Smooth muscle cell of trachea (primary cell): Measurements from ENCODE around the gene SSX2B. TPM values are rescaled to one million over a fixed set of nuclear protein-coding genes. Genes with fewer than 3 reads are reported as not detected.

ENCODE experiments used
- total RNA-seq: library from RNA; depleted of rRNA; stranded (reverse); fragments of >200 nt; gene quantifications from 2 replicates; pipeline ENCODE4 v1.2.1, GENCODE V29; 2014

Gene SSX2B
- total RNA-seq: not detected in 2 replicates

GRCh38 chrX:52750952-52751351 lies at the start of gene SSX2B:
TSS of gene SSX2B (plus strand) at chrX:52751252. CDS start at chrX:52752681, 1,429 bp downstream.

GRCh38 chrX:52707078-52707477 lies 44.0 kb upstream of the SSX2B start, which contains the start of gene SSX2:
TSS of gene SSX2 (minus strand) at chrX:52707178. CDS start at chrX:52705749, 1,429 bp downstream.

GRCh38 chrX:52797327-52797726 lies 46.3 kb downstream of the SSX2B start, which contains the start of gene SPANXN5:
TSS of gene SPANXN5 (minus strand) at chrX:52797427. CDS start at chrX:52797348, 79 bp downstream.

Other genes starting within 250 kb of the SSX2B start
- gene XAGE1B, start 234.2 kb upstream of the SSX2B start, total RNA-seq: not detected in 2 replicates
- gene SSX7, start 96.4 kb upstream of the SSX2B start, total RNA-seq: not detected in 2 replicates
- not detected in 2 replicates for gene SSX2, start 44.1 kb upstream of the SSX2B start, total RNA-seq
- gene SPANXN5, start 46.2 kb downstream of the SSX2B start, total RNA-seq: not detected in 2 replicates
- not detected in 2 replicates for gene XAGE5, start 60.0 kb downstream of the SSX2B start, total RNA-seq
- gene XAGE3, start 116.8 kb downstream of the SSX2B start, total RNA-seq: not detected in 2 replicates
- 17.5 and 18.8 TPM in 2 replicates for gene FAM156B, start 146.1 kb downstream of the SSX2B start, total RNA-seq
- 10.8 and 11.3 TPM in 2 replicates for gene FAM156A, start 207.3 kb downstream of the SSX2B start, total RNA-seq